ENCODE data around the gene NLRC3.
"Not testable (repeated sequence)": the region's sequence is repeated elsewhere in the genome, so short reads cannot be mapped to it uniquely, and the experiment has no call there.

DNA sequence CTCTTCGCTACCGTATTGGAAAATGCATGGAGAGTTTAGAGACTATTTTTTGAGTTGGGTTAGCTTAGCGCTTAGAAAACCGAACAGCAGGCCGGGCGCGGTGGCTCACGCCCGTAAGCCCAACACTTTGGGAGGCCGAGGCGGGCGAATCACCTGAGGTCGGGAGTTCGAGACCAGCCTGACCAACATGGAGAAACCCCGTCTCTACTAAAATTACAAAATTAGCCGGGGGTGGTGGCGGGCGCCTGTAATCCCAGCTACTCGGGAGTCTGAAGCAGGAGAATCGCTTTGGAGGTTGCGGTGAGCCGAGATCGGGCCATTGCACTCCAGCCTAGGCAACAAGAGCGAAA is 75.8 kb downstream of the NLRC3 start:
- TF ChIP-seq, protein P1, sequence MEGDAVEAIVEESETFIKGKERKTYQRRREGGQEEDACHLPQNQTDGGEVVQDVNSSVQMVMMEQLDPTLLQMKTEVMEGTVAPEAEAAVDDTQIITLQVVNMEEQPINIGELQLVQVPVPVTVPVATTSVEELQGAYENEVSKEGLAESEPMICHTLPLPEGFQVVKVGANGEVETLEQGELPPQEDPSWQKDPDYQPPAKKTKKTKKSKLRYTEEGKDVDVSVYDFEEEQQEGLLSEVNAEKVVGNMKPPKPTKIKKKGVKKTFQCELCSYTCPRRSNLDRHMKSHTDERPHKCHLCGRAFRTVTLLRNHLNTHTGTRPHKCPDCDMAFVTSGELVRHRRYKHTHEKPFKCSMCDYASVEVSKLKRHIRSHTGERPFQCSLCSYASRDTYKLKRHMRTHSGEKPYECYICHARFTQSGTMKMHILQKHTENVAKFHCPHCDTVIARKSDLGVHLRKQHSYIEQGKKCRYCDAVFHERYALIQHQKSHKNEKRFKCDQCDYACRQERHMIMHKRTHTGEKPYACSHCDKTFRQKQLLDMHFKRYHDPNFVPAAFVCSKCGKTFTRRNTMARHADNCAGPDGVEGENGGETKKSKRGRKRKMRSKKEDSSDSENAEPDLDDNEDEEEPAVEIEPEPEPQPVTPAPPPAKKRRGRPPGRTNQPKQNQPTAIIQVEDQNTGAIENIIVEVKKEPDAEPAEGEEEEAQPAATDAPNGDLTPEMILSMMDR (IDR thresholded peaks at IDR 0.05 in 8 of 11, conservative IDR thresholded peaks at IDR 0.05 in 3 of 11), result not testable (repeated sequence)
- not testable (repeated sequence) for TF ChIP-seq POLR2AphosphoS5 (IDR thresholded peaks at IDR 0.05)
